ENCODE data around the gene LY6G6C.

LY6G6C gene

DNA sequence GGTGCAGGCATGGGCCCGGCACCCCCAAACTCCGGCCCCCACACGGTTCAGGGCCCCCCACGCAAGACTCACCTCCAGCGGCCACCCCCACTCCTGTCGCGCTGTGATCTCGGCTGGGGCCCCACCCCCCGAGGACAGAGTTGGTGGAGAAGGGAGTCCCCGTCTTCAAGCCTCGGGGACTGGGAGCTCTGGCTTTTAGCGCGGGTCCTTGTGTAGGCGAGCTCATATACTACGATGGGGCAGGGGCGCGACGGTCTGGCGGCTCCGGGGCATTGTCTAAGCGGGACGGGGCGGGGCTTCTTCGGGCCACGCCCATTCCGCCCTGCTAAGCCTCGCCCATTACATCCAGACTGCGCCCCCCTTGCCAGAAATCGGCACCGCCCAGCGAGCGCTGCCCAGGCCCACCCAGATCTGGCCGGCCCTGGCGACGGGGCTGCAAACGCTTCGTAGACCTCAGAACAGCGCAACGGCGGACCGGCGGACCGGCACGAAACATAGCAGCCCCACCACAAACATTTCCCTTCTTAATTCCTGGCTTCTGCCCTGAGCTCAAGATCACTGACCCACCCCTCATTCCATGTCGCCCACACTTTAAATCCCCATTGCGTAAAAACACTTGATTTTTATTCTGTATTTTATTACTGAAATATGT is 8.6 kb upstream of the LY6G6C start:
- H3K4me3 ChIP-seq (ENCODE audit: low read length), result peak overlapping the region; percentile 92
- TF ChIP-seq, protein P1, sequence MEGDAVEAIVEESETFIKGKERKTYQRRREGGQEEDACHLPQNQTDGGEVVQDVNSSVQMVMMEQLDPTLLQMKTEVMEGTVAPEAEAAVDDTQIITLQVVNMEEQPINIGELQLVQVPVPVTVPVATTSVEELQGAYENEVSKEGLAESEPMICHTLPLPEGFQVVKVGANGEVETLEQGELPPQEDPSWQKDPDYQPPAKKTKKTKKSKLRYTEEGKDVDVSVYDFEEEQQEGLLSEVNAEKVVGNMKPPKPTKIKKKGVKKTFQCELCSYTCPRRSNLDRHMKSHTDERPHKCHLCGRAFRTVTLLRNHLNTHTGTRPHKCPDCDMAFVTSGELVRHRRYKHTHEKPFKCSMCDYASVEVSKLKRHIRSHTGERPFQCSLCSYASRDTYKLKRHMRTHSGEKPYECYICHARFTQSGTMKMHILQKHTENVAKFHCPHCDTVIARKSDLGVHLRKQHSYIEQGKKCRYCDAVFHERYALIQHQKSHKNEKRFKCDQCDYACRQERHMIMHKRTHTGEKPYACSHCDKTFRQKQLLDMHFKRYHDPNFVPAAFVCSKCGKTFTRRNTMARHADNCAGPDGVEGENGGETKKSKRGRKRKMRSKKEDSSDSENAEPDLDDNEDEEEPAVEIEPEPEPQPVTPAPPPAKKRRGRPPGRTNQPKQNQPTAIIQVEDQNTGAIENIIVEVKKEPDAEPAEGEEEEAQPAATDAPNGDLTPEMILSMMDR (conservative IDR thresholded peaks at IDR 0.05; ENCODE audit: low read length), result no peak
- peak; percentile 89 for DNase-seq (ENCODE audit: low read depth)

DNA sequence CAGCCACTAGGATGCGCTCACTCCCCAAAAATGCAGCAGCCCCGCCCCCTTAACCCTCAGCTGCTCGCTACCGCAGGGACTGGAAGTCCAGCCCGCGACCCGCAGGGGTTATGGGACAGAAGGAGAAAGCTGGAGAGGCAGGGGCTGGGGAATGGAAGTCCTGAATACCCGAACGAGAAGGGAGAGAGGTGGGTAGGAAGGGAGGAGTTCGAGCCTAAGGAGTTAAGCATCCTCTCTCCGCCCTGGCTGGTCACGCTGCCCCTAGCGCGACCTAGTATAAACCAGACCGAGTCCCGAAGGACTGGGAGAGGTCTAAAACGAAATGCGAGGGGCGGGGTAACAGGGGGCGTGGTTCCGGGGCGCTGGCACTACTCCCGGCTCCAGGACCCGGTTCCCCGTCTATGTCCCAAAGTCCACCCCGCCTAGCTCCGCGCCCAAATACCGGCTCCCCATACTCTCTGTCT is 8.0 kb upstream of the LY6G6C start:
- TF ChIP-seq, protein P1 (conservative IDR thresholded peaks at IDR 0.05; ENCODE audit: low read length), result no peak
- H3K4me3 ChIP-seq (ENCODE audit: low read length), result peak overlapping the region; percentile 92
- peak; percentile 88 for DNase-seq (ENCODE audit: low read depth)

GRCh38 chr6:31728767-31729514 is 7.4 kb upstream of the LY6G6C start, which contains the start of gene DDAH2:
DDAH2 (minus strand) TSS chr6:31729299; CDS start chr6:31729161, 138 bp downstream.
- H3K4me3 ChIP-seq (ENCODE audit: low read length), result peak within 1 kb of the TSS; percentile 92
- no peak for DNase-seq (ENCODE audit: low read depth)
- TF ChIP-seq, protein P1 (conservative IDR thresholded peaks at IDR 0.05; ENCODE audit: low read length), result peak; percentile 56

DNA sequence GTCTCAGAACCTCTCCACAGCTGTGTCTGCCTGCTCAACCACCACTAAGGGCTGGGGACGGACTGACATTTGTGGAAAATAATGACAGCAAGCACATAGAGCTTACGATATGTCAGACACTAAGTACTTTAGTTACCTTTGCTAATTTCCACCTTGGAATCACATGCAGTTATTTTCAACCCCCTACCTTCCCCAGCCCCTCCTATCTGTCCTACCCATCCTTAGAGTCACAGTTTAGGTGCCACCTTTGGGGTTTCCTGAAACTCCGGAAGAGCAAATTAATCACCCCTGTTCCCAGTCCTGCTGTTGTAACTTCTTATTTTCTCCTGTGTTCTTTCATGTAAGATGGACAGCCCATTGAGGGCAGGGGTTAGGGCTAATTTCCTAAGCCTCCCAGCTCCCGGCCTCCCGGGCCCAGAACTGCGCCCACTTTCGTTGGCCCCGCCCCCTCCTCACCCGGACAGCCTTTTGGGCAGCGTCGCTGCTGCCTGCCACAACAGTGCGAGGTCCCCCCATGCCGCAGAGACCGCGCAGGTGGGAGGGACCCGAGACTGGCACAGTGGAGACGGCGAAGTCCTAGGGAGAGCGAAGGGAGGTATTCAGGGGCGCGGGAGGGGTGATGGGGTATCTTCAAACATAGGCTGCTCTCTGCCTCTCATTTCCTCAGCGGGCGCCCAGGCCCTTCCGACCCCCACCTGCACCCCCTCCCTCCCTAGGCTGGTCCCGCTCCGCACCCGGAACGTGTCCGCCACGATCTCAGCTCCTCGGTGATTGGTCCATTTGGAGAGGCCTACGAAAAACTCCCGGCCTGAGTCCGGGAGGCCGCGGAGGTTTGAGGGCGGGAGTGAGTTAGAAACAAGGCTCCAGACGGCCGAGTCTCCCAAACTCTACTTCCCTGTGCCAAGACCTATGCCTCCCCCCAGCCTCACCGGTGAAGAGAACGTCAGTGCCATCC is 6.4 kb upstream of the LY6G6C start:
- TF ChIP-seq, protein P1 (conservative IDR thresholded peaks at IDR 0.05; ENCODE audit: low read length), result no peak

GRCh38 chr6:31727034-31727716 is 5.6 kb upstream of the LY6G6C start:
- TF ChIP-seq, protein P1 (conservative IDR thresholded peaks at IDR 0.05; ENCODE audit: low read length), result no peak
- H3K4me3 ChIP-seq (ENCODE audit: low read length), result no peak overlapping the region
- DNase-seq (ENCODE audit: low read depth), result no peak

More for the DNA sequence above, 6.4 kb upstream of the LY6G6C start:
- DNase-seq (ENCODE audit: low read depth), result no peak
- H3K4me3 ChIP-seq (ENCODE audit: low read length), result peak overlapping the region; percentile 92

Data from AG10803 (cell line).